Embryonic facial prominence (tissue), 1 donor: Measurements from ENCODE around the gene ATP6AP1.
"Not testable (repeated sequence)": the region's sequence is repeated elsewhere in the genome, so short reads cannot be mapped to it uniquely, and the experiment has no call there.

Experiments
- DNase-seq: peaks from one replicate; pipeline ENCODE4 v3.0.0-alpha.2; 2016; ENCODE audit errors: extremely low spot score

ATP6AP1 gene, protein sequence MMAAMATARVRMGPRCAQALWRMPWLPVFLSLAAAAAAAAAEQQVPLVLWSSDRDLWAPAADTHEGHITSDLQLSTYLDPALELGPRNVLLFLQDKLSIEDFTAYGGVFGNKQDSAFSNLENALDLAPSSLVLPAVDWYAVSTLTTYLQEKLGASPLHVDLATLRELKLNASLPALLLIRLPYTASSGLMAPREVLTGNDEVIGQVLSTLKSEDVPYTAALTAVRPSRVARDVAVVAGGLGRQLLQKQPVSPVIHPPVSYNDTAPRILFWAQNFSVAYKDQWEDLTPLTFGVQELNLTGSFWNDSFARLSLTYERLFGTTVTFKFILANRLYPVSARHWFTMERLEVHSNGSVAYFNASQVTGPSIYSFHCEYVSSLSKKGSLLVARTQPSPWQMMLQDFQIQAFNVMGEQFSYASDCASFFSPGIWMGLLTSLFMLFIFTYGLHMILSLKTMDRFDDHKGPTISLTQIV

GRCh38 chrX:154428176-154429171 lies at the start of gene ATP6AP1:
Gene ATP6AP1, plus strand, starts transcription at chrX:154428677. Its CDS starts 16 bp downstream, at chrX:154428693.
- DNase-seq = peak; percentile 80

DNA sequence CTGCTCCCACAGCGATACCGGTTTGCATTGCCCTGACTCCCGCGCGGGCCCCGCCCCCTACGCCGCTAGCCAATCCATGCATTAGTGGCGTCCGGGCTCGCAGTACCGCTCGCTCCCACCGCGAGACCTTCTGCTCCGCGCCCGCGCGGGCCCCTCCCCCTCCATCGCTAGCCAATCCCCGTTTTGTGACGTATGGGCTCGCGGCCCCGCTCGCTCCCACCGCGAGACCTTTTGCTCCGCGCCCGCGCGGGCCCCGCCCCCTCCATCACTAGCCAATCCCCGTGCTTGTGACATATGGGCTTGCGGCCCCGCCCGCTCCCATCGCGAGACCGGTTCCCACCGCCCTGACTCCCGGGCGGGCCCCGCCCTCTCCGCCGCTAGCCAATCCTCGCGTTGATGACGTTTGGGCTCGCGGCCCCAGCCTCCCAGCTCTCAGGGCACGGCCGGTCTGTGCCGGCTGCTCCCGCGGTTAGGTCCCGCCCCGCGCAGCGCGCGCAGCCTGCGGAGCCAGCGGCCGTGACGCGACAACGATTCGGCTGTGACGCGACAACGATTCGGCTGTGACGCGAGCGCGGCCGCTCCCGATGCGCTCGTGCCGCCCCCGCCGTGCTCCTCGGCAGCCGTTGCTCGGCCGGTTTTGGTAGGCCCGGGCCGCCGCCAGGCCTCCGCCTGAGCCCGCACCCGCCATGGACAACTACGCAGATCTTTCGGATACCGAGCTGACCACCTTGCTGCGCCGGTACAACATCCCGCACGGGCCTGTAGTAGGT lies 49.5 kb upstream of the ATP6AP1 start, which contains the start of gene EMD:
TSS of gene EMD (plus strand) at position 497 of the 770 bp plus-strand sequence. CDS start at position 687, 190 bp downstream.
- peak; percentile 93 for DNase-seq

- DNase-seq = no peak
These were observed 48.9 kb upstream of the ATP6AP1 start for GRCh38 chrX:154379569-154379951.

- no peak for DNase-seq
These were observed 48.3 kb upstream of the ATP6AP1 start for GRCh38 chrX:154380153-154380552.

GRCh38 chrX:154380787-154381186 lies 47.7 kb upstream of the ATP6AP1 start:
- DNase-seq = no peak

- DNase-seq = no peak
These were observed 47.2 kb upstream of the ATP6AP1 start for GRCh38 chrX:154381271-154381670.

DNA sequence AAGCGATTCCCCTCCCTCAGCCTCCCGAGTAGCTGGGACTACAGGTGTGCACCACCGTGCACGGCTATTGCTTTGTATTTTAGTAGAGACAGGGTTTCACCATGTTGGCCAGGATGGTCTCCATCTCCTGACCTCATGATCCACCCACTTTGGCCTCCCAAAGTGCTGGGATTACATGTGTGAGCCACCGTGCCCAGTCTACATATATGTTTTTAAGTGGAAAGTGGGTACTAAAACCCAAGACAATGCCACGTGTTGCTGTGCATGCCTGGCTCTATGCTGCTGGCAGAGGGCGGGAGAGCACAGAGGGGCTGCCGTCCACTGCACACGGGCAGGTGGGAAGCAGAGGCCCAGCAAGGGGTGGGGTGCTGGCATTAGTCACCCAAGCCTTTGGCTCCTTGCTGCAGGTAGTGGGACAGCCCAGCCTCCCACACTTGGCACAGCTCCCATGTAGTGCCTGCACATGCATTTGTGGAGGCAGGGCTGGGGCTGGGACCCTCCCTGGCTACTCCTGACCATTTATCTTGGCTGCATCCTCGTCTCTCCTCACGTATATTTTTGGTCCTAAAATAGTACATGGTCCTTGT lies 45.9 kb upstream of the ATP6AP1 start:
- DNase-seq = no peak

DNA sequence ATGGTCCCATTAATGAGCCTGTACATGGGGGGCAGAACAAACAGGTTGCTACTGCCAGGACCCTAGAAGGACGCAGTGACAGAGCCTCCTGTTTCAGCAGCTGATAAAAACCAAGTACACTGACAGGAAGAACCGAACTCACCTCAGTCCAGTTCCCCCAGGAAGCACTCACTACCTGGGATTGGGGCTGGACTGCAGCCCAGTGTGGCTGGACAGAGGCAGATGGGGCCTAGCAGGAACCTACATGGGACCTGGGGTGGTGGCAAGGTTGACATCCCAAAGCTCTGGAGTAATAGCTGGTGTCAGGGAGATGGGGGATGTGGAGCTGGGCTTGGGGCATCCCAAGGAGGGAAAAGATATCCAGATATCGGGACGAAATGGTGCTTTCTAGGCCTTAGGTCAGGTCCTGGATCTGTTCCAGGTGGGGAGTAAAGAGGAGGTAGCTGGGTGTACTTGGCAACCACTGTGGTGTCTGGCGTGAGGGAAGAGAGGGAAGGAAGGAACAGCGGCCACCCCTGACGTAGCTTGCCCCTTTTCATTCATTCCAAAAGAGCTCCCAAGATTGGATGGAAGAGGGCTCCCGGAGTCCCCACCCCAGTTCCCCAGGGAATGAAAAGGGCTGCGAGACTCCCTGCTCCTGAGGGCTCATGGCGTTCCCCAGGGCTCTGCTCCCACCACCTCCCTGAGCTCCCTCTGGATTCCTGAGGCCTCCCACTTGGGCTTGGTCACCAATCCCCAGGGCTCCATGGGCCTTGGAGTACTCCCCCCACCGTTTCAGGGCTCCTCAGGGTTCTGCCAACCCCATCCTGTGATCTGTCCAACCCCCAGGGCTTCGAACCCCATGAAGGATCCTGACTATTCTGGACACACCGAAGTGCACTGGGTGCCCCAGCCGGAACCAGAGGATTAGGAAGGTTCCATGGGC lies 44.9 kb upstream of the ATP6AP1 start:
- no peak for DNase-seq

DNA sequence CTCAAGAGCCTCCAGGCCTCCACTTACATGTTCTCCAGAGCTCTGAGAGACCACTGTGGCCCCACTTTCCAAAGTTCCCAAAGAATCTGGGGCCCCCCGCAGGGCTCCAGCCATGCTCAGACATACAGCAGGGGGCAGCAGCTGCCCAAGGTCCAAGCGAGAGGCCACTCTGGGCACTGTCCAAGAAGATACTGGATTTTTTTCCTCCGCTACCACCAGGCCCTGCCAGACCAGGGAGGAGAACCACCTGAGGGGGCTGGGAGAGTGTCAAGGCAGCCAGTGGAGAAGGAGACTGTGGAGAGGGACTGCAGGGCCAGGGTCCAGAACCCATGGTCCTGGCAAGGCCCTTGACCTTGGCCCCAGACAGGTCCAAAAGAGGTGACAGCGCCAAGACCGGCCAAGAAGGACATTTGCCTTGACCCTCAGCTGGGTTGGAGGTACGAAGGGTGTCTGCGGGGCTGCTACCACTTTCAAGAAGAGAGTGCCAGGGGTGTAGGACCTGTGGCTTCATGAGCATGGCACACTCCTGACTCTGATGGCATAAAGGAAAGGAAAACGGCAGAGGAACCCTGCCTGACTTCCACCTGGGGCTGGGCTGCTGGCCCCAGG lies 44.1 kb upstream of the ATP6AP1 start:
- no peak for DNase-seq

DNA sequence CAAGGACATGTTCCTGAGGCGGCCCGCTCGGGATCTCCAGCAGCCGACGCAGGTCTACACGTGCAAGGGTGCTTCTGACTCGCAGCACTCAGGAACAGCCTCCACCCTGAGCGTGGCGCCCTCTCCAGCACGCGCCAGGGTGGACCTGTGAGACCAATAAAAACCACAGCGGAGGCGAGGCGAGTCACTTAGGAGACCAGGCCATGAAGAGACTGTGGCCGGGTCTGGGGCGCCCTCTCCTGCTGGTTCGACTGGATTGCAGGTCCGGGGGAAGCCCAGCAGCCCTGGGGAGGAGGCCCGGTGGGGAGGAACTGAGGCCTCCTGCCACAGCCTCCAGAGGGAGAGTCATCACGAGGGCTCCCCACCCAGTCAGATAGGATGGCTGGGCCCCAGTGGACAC lies 40.4 kb upstream of the ATP6AP1 start:
- DNase-seq = not testable (repeated sequence)

DNA sequence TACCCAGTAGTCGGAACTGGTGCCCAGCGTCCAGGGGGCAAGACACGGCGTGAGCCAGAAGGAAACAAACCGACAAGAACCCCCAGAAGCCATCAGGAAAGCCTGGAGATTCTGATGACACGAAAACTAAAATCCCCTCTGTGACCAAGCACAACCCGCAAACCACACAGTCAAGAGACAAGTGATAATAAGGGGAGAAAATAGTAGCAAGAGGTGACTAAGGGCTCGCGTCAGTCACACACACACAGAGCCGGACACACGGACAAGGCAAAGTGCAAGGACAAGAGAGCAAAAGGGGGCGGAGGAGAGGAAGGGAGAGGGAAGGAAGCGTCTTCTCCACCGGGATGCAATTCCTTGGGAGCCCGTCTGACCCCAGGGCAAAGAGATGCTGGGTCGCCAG lies 39.8 kb upstream of the ATP6AP1 start:
- not testable (repeated sequence) for DNase-seq

DNA sequence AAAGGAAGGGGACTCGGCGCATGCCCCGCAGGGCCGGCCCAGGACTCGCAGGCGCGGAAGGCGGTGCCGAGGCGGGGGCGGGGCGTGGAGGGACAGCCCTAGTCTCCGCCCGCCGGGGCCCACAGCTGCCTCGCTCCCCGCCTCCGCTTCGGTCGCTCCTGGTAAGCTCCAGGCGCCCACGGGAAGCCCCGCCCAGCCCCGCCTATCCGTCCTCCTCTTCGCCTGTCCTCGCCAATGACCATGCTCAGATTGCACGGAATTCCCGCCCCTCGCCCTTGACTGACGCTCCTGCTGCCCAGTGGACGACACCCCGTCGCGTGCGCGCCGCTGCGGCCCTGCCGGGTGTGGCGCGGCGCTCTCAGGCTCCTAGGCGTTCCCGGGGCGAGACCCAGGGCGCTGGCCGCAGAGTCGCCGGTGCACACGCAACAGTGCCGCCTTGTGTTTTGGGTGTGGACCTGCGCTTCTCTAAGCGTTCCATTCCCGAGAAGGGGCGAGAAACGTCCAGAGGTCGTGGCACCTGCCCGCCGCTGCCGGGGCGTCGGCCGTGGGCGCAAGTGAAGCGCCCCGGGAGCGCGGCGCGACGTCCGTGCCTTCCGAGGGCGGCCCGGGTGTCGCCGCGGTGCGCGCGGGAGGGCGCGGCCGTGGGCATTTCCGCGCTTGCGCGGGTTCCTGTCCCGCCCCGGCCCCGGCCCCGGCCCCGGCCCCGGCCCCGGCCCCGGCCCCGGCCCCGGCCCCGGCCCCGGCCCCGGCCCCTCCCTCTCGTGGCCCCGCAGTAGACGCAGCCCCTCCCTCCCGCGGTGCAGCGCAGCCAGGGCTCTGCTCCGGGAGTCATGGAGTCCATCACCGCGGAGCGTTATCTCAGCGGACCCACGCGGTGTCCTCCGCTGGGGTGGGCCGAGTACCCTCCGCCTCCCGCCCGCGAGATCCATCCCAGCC lies 38.4 kb upstream of the ATP6AP1 start:
- not testable (repeated sequence) for DNase-seq

DNA sequence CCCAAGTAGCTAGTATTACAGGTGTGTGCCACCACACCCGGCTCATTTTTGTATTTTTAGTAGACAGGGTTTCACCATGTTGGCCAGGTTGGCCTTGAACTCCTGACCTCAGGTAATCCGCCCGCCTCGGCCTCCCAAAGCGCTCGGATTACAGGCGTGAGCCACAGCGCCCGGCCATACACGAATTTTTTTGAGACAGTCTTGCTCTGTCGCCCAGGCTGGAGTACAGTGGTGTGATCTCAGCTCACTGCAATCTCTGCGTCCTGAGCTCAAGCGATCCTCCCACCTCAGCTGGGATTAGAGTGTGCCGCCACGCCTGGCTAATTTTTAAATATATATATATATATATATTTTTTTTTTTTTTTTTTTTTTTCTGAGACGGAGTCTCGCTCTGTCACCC lies 32.1 kb upstream of the ATP6AP1 start:
- not testable (repeated sequence) for DNase-seq

DNA sequence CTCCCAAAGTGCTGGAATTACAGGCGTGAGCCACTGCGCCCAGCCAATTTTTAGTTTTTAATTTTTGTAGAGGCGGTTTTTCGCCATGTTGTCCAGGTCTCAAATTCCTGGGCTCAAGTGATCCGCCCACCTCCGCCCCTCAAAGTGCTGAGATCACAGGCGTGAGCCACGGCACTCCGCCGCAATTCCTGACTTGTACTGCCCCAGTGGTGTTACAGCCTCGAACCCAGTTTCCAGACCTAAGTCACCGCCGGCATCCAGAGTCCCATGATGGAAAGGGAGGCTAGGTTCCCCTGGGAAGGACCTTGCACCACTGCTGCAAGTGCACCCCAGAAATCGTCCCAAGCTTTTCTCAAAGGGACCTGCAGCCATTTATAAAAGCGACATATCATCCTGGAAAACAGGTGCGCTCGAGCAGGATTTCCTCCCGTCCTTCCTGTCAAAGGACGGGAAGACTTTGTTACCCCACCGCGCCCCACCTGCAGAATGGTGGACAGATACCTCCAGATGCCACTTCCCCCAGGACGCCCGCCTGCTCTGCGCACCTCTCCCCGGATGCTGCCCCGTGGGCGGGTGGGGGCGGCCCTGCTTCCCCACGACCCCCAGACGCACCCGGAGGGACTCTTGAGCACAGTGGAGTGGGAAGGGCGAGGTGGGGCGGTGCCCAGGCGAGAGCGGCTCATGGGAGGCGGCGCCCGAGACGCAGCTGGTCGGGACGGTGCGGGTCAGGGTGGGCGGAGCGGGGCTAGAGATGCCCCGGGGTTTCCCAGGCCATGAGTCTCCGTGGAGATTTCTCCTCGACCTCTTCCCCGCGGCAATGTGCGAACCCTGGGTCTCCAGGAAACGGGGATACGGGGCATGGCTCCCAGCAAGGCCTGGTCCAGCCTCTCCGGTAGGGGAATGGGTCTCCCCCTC lies 31.2 kb upstream of the ATP6AP1 start:
- no peak for DNase-seq

DNA sequence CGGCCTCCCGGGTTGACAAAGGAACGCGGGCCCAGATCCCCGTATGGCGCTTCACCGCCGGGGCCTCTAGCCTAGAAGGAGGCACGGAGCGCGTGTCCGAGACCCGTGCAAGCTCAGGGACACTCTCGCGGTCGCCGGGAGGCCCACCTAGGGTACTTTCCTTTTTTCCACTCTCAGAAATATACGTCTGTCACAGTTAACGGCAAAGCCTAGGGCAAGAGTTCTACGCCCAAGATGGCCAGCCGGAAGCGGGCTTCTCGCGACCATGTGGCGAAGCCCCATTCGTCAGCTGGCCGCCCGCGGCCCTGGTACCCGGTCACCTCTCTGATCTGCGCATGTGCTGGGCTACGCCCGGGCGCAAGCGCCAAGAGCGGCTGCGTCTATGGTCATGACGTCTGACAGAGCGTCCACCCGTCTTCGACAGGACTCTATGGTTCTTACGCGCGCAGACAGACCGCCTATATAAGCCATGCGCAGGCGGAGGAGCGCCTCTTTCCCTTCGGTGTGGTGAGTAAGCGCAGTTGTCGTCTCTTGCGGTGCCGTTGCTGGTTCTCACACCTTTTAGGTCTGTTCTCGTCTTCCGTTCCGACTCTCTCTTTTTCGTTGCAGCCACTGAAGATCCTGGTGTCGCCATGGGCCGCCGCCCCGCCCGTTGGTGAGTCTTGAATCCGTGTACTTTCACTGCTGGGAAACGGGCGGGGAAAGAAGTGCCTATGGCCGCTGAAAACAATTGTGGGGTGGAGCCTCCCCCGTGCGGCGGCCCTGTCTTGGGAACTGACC lies 30.4 kb upstream of the ATP6AP1 start, which contains the start of gene RPL10:
TSS of gene RPL10 (plus strand) at position 490 of the 780 bp plus-strand sequence. CDS start at position 633, 143 bp downstream.
- peak; percentile 89 for DNase-seq
